HepG2 (cell line): Measurements from ENCODE around the gene FBXO39. TPM values are rescaled to one million over a fixed set of nuclear protein-coding genes. Genes with fewer than 3 reads are reported as not detected.

ENCODE experiments used
- ASH2L ChIP-seq: fragments of 300-600, 200-600 bp; sonication (generic); IDR thresholded peaks from 2 replicates; pipeline ENCODE4 v1.7.0; 2017; ENCODE audit warnings: low read depth, mild to moderate bottlenecking, moderate library complexity, mixed read lengths, low read length; ENCODE audit not compliant: insufficient read length
- CTCF ChIP-seq: sonication (generic); formaldehyde crosslinking; IDR thresholded peaks from 2 replicates; pipeline ENCODE4 v1.5.0; 2020; ENCODE audit warnings: mild to moderate bottlenecking, missing genetic modification reagents, moderate library complexity
- DPF2 ChIP-seq: sonication (generic); formaldehyde crosslinking; IDR thresholded peaks from 2 replicates; pipeline ENCODE4 v1.4.0; 2020; ENCODE audit warnings: mild to moderate bottlenecking, low read depth, missing genetic modification reagents, borderline replicate concordance
- HNRNPK ChIP-seq: fragments of 200-400 bp; formaldehyde crosslinking; IDR thresholded peaks from 2 replicates; pipeline ENCODE4 v1.6.1; 2018; ENCODE audit warnings: low read length, low read depth, moderate library complexity, mild to moderate bottlenecking; ENCODE audit not compliant: poor library complexity, severe bottlenecking
- HOXA7 ChIP-seq: sonication (generic); formaldehyde crosslinking; IDR thresholded peaks from 2 replicates; pipeline ENCODE4 v1.8.1; 2022; ENCODE audit warnings: mild to moderate bottlenecking, missing genetic modification reagents, moderate library complexity
- IRF9 ChIP-seq: sonication (generic); formaldehyde crosslinking; IDR thresholded peaks from 2 replicates; pipeline ENCODE4 v1.8.0; 2022; ENCODE audit warnings: missing genetic modification reagents, mild to moderate bottlenecking, borderline replicate concordance
- KDM5B ChIP-seq: sonication (generic); formaldehyde crosslinking; IDR thresholded peaks from 2 replicates; pipeline ENCODE4 v1.4.0; 2020; ENCODE audit warnings: missing genetic modification reagents, mild to moderate bottlenecking, borderline replicate concordance
- NFYB ChIP-seq: sonication (generic); formaldehyde crosslinking; IDR thresholded peaks from 2 replicates; pipeline ENCODE4 v1.4.0; 2020; ENCODE audit warnings: missing genetic modification reagents
- PHF20 ChIP-seq: sonication (generic); formaldehyde crosslinking; IDR thresholded peaks from 2 replicates; pipeline ENCODE4 v1.5.0; 2020; ENCODE audit warnings: mild to moderate bottlenecking, missing genetic modification reagents
- PLRG1 ChIP-seq: fragments of 450-650 bp; conservative IDR thresholded peaks from 2 replicates; pipeline ENCODE4 v1.6.1; 2016
- PREB ChIP-seq: sonication (generic); formaldehyde crosslinking; IDR thresholded peaks from 2 replicates; pipeline ENCODE4 v1.4.0; 2020; ENCODE audit warnings: missing genetic modification reagents
- SRF ChIP-seq: IDR thresholded peaks from 2 replicates; pipeline ENCODE4 v1.6.1; 2011; ENCODE audit warnings: mild to moderate bottlenecking, low read depth, low read length, moderate library complexity
- SRSF1 ChIP-seq: fragments of 200-400 bp; formaldehyde crosslinking; optimal IDR thresholded peaks from 2 replicates; pipeline ENCODE3; 2017; ENCODE audit warnings: mild to moderate bottlenecking, low read depth, low read length, moderate library complexity
- ZC3H4 ChIP-seq: sonication (generic); formaldehyde crosslinking; IDR thresholded peaks from 2 replicates; pipeline ENCODE4 v1.4.0; 2020; ENCODE audit warnings: missing genetic modification reagents, borderline replicate concordance
- ZNF234 ChIP-seq: sonication (generic); formaldehyde crosslinking; conservative IDR thresholded peaks from 2 replicates; pipeline ENCODE4 v1.5.1; 2020; ENCODE audit warnings: mild to moderate bottlenecking, missing genetic modification reagents
- ZNF24 ChIP-seq: fragments of 450-650 bp; IDR thresholded peaks from 2 replicates; pipeline ENCODE4 v1.6.1; 2017; ENCODE audit warnings: antibody characterized with exemption, mild to moderate bottlenecking
- ZNF251 ChIP-seq: sonication (generic); formaldehyde crosslinking; IDR thresholded peaks from 2 replicates; pipeline ENCODE4 v1.9.0; 2021; ENCODE audit warnings: mild to moderate bottlenecking, missing genetic modification reagents
- ZNF281 ChIP-seq: sonication (generic); formaldehyde crosslinking; IDR thresholded peaks from 2 replicates; pipeline ENCODE4 v1.4.0; 2020; ENCODE audit warnings: missing genetic modification reagents, borderline replicate concordance
- ZNF382 ChIP-seq: sonication (generic); formaldehyde crosslinking; IDR thresholded peaks from 2 replicates; pipeline ENCODE4 v1.5.0; 2020; ENCODE audit warnings: missing genetic modification reagents, mild to moderate bottlenecking, borderline replicate concordance
- ZNF432 ChIP-seq: sonication (generic); formaldehyde crosslinking; IDR thresholded peaks from 2 replicates; pipeline ENCODE4 v1.5.0; 2020; ENCODE audit warnings: missing genetic modification reagents, mild to moderate bottlenecking, borderline replicate concordance
- ZNF710 ChIP-seq: sonication (generic); formaldehyde crosslinking; IDR thresholded peaks from 2 replicates; pipeline ENCODE4 v1.5.0; 2020; ENCODE audit warnings: mild to moderate bottlenecking, missing genetic modification reagents, borderline replicate concordance
- ZNF792 ChIP-seq: IDR thresholded peaks from 2 replicates; pipeline ENCODE4 v1.6.1; 2016
- polyA plus RNA-seq, 8 experiments: library from polyadenylated mRNA; depleted of rRNA in 3 of 8; stranded (reverse) in 7 of 8; unstranded in 1 of 8; fragments of >200 nt; fragmentation: Illumina TruSeq in 4 of 8; extraction: Trizol in 4 of 8; gene quantifications; 2 replicates each; pipeline versions ENCODE4 v1.2.1 to v1.2.3, GENCODE V29; 2011 to 2016; ENCODE audit warnings: low read depth in 4 of 8, missing spikeins in 1 of 8, mixed read lengths in 1 of 8; ENCODE audit not compliant: insufficient read depth in 1 of 8
- total RNA-seq, 5 experiments: library from RNA; depleted of rRNA; stranded (reverse); fragments of >200 nt; fragmentation: Illumina TruSeq; extraction: Trizol; gene quantifications; 2 replicates each; pipeline ENCODE4 v1.2.3, GENCODE V29; 2016; ENCODE audit warnings: low read depth in 1 of 5

FBXO39 gene
- total and polyA plus RNA-seq, 2 of the 13 experiments (the other 11 are each of a cell fraction or from before 2014, with no cell fraction given) = 0.09 TPM; not detected in 1

GRCh38 chr17:6797718-6798351, 21.8 kb downstream of the FBXO39 start (continued):
- TF ChIP-seq ZNF281 (CRISPR knock-in tag) (no peak), HOXA7 (CRISPR knock-in tag) (no peak), KDM5B (CRISPR knock-in tag) (no peak), PHF20 (no peak), ZNF710 (CRISPR knock-in tag) (no peak), CTCF (CRISPR knock-in tag) (no peak), NFYB (CRISPR knock-in tag) (no peak), ZNF432 (CRISPR knock-in tag) (no peak), IRF9 (CRISPR knock-in tag) (no peak), PREB (CRISPR knock-in tag) (no peak), DPF2 (CRISPR knock-in tag) (no peak), SRSF1 (no peak), HNRNPK (no peak), SRF (no peak), ZC3H4 (no peak), PLRG1 (no peak), ZNF382 (CRISPR knock-in tag) (no peak), ASH2L (no peak), ZNF251 (CRISPR knock-in tag) (no peak), ZNF24 (no peak), ZNF234 (CRISPR knock-in tag) (no peak), ZNF792 (CRISPR knock-in tag) (no peak)
